ENCODE data around the gene TBCD.

TBCD gene

DNA sequence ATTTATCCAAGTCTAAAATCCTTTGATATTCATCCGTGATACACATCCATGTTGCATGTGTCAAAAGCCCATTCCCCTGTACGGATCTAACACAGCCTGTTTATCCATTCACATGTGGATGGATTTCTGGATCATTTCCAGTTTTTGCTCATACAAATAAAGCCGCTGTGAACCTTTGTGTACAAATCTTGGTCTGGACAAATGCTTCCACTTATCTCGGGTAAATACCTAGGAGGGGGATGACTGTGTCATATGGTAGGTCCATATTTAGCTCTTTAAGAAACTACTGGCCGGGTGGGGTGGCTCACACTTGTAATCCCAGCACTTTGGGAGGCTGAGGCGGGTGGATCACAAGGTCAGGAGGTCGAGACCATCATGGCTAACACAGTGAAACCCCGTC lies 6.3 kb upstream of the TBCD start:
- no peak overlapping the region for H3K9ac ChIP-seq (ENCODE audit: low read length)
- H3K36me3 ChIP-seq (replicated peaks; ENCODE audit: insufficient read depth, low read length): no peaks in the 10 kb centered on the region
- H2AFZ ChIP-seq (ENCODE audit: low read length): no peak overlapping the region
- H4K20me1 ChIP-seq (ENCODE audit: insufficient read depth, low read length): no peaks in the 10 kb centered on the region
- DNase-seq: no peak
- H3K4me3 ChIP-seq (ENCODE audit: low read length): no peak overlapping the region
- H3K9me3 ChIP-seq (replicated peaks; ENCODE audit: insufficient read depth, low read length): no peaks in the 10 kb centered on the region
- H3F3A ChIP-seq (ENCODE audit: insufficient read depth, low read length): peaks cover 8% of the 10 kb centered on the region; the same call in 1 of the 2 replicates
- no peak overlapping the region for H3K27ac ChIP-seq (ENCODE audit: low read length)
- TF ChIP-seq EZH2 (optimal IDR thresholded peaks at IDR 0.05; ENCODE audit: low read depth, low read length): no peak
- TF ChIP-seq, protein P1, sequence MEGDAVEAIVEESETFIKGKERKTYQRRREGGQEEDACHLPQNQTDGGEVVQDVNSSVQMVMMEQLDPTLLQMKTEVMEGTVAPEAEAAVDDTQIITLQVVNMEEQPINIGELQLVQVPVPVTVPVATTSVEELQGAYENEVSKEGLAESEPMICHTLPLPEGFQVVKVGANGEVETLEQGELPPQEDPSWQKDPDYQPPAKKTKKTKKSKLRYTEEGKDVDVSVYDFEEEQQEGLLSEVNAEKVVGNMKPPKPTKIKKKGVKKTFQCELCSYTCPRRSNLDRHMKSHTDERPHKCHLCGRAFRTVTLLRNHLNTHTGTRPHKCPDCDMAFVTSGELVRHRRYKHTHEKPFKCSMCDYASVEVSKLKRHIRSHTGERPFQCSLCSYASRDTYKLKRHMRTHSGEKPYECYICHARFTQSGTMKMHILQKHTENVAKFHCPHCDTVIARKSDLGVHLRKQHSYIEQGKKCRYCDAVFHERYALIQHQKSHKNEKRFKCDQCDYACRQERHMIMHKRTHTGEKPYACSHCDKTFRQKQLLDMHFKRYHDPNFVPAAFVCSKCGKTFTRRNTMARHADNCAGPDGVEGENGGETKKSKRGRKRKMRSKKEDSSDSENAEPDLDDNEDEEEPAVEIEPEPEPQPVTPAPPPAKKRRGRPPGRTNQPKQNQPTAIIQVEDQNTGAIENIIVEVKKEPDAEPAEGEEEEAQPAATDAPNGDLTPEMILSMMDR (IDR thresholded peaks at IDR 0.05; ENCODE audit: low read length): no peak
- TF ChIP-seq EZH2phosphoT487 (IDR thresholded peaks at IDR 0.05; ENCODE audit: low read length): no peak
- H3K9me2 ChIP-seq (replicated peaks; ENCODE audit: insufficient read depth, low read length): no peaks in the 10 kb centered on the region
- no peaks in the 10 kb centered on the region for H3K27me3 ChIP-seq (replicated peaks; ENCODE audit: insufficient read depth, low read length)
- H3K4me2 ChIP-seq (ENCODE audit: low read depth, low read length): no peak overlapping the region
- H3K79me2 ChIP-seq (ENCODE audit: low read length): no peaks in the 10 kb centered on the region
- no peaks in the 10 kb centered on the region for H3K4me1 ChIP-seq (ENCODE audit: low read length)

DNA sequence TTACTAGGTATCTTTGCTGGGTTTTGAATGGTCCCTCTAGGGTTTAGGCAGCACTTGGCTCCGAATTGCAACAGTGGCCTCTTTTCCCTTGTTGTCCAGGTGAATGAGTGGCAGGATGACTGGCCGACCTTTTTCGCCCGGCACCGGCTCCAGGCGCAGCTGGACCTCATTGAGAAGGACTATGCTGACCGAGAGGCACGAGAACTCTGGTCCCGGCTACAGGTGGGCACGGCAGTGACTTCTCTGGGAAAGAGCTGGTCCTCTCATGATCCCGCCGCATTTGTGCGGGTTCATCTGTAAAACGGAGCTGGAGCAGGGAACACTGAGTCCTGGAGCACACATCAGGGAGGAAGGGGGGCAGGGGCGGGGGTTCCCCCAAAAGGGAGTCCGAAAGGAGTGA lies 3.1 kb upstream of the TBCD start:
- Histone ChIP-seq H2AFZ (ENCODE audit: low read length) (no peak overlapping the region), H3K9me2 (replicated peaks; ENCODE audit: insufficient read depth, low read length) (no peaks in the 10 kb centered on the region), H3K36me3 (replicated peaks; ENCODE audit: insufficient read depth, low read length) (no peaks in the 10 kb centered on the region), H3K27ac (ENCODE audit: low read length) (no peak overlapping the region), H3K4me3 (ENCODE audit: low read length) (no peak overlapping the region), H3F3A (ENCODE audit: insufficient read depth, low read length) (peaks cover 8% of the 10 kb centered on the region; the same call in 1 of the 2 replicates), H3K4me1 (ENCODE audit: low read length) (no peaks in the 10 kb centered on the region; the same call in 1 of the 2 replicates), H4K20me1 (ENCODE audit: insufficient read depth, low read length) (no peaks in the 10 kb centered on the region), H3K79me2 (ENCODE audit: low read length) (peaks cover 14% of the 10 kb centered on the region), H3K9me3 (replicated peaks; ENCODE audit: insufficient read depth, low read length) (no peaks in the 10 kb centered on the region), H3K9ac (ENCODE audit: low read length) (no peak overlapping the region), H3K4me2 (ENCODE audit: low read depth, low read length) (no peak overlapping the region), H3K27me3 (replicated peaks; ENCODE audit: insufficient read depth, low read length) (no peaks in the 10 kb centered on the region)
- DNase-seq: no peak
- TF ChIP-seq EZH2 (optimal IDR thresholded peaks at IDR 0.05; ENCODE audit: low read depth, low read length): no peak

DNA sequence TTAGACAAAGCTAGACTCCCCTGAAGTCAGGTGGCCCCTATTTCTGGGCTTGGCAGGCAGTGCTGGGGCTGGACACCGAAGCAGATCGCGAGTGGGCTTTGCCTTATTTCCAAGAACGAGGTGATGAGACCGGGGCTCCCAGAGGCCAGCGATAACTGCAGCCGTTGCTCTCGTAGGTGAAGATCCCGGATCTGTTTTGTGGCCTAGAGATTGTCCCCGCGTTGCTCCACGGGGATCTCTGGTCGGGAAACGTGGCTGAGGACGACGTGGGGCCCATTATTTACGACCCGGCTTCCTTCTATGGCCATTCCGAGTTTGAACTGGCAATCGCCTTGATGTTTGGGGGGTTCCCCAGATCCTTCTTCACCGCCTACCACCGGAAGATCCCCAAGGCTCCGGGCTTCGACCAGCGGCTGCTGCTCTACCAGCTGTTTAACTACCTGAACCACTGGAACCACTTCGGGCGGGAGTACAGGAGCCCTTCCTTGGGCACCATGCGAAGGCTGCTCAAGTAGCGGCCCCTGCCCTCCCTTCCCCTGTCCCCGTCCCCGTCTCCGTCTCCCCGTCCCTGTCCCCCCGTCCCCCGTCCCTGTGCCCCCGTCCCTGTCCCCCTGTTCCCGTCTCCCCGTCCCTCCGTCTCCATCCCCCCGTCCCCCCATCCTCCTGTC lies 1.5 kb upstream of the TBCD start:
- no peaks in the 10 kb centered on the region for H4K20me1 ChIP-seq (ENCODE audit: insufficient read depth, low read length)
- DNase-seq: no peak
- H3K79me2 ChIP-seq (ENCODE audit: low read length): peaks cover 30% of the 10 kb centered on the region
- no peak overlapping the region for H2AFZ ChIP-seq (ENCODE audit: low read length)
- peaks cover 8% of the 10 kb centered on the region; the same call in 1 of the 2 replicates for H3F3A ChIP-seq (ENCODE audit: insufficient read depth, low read length)
- H3K4me1 ChIP-seq (ENCODE audit: low read length): no peaks in the 10 kb centered on the region; the same call in 1 of the 2 replicates
- H3K27me3 ChIP-seq (replicated peaks; ENCODE audit: insufficient read depth, low read length): no peaks in the 10 kb centered on the region
- no peak overlapping the region for H3K9ac ChIP-seq (ENCODE audit: low read length)
- no peak overlapping the region for H3K4me3 ChIP-seq (ENCODE audit: low read length)
- no peak overlapping the region for H3K27ac ChIP-seq (ENCODE audit: low read length)
- H3K4me2 ChIP-seq (ENCODE audit: low read depth, low read length): no peak overlapping the region
- H3K9me3 ChIP-seq (replicated peaks; ENCODE audit: insufficient read depth, low read length): no peaks in the 10 kb centered on the region
- TF ChIP-seq, protein P1 (IDR thresholded peaks at IDR 0.05; ENCODE audit: low read length): no peak
- TF ChIP-seq EZH2phosphoT487 (IDR thresholded peaks at IDR 0.05; ENCODE audit: low read length) (no peak), EZH2 (optimal IDR thresholded peaks at IDR 0.05; ENCODE audit: low read depth, low read length) (no peak)
- no peaks in the 10 kb centered on the region for H3K9me2 ChIP-seq (replicated peaks; ENCODE audit: insufficient read depth, low read length)
- H3K36me3 ChIP-seq (replicated peaks; ENCODE audit: insufficient read depth, low read length): no peaks in the 10 kb centered on the region

DNA sequence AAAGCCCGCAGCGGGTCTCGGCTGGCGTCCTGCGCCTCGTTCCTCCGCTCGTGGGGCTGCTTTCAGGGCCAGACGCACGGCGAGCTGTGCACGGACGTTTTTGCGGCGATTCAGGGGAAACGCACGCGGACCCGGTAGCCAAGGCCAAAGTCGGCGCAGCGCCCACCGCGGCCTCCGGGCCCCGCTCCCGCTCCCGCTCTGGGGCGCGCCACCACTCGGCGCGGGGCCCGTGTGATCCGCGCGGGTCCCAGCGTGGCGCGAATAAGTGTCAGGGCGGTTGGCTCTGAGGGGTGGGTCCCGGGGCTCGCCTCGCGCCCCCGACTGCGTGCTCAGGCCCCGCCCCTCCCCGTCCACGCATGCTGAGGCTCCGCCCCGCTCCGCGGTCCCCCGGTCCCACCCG lies 694 bp upstream of the TBCD start:
- no peak for TF ChIP-seq EZH2 (optimal IDR thresholded peaks at IDR 0.05; ENCODE audit: low read depth, low read length)
- no peak for TF ChIP-seq EZH2phosphoT487 (IDR thresholded peaks at IDR 0.05; ENCODE audit: low read length)
- TF ChIP-seq, protein P1 (IDR thresholded peaks at IDR 0.05; ENCODE audit: low read length): no peak
- no peaks in the 10 kb centered on the region for H3K9me2 ChIP-seq (replicated peaks; ENCODE audit: insufficient read depth, low read length)
- no peak overlapping the region for H3K4me3 ChIP-seq (ENCODE audit: low read length)
- no peak overlapping the region for H2AFZ ChIP-seq (ENCODE audit: low read length)
- H3K36me3 ChIP-seq (replicated peaks; ENCODE audit: insufficient read depth, low read length): no peaks in the 10 kb centered on the region
- no peak overlapping the region for H3K4me2 ChIP-seq (ENCODE audit: low read depth, low read length)
- no peaks in the 10 kb centered on the region for H3K9me3 ChIP-seq (replicated peaks; ENCODE audit: insufficient read depth, low read length)
- no peak overlapping the region for H3K27ac ChIP-seq (ENCODE audit: low read length)
- H3K4me1 ChIP-seq (ENCODE audit: low read length): no peaks in the 10 kb centered on the region; the same call in 1 of the 2 replicates
- DNase-seq: no peak
- peaks cover 37% of the 10 kb centered on the region for H3K79me2 ChIP-seq (ENCODE audit: low read length)
- H4K20me1 ChIP-seq (ENCODE audit: insufficient read depth, low read length): no peaks in the 10 kb centered on the region
- H3K9ac ChIP-seq (ENCODE audit: low read length): no peak overlapping the region
- H3F3A ChIP-seq (ENCODE audit: insufficient read depth, low read length): peaks cover 8% of the 10 kb centered on the region; the same call in 1 of the 2 replicates
- no peaks in the 10 kb centered on the region for H3K27me3 ChIP-seq (replicated peaks; ENCODE audit: insufficient read depth, low read length)
